Endothelial cell (in vitro differentiated cells): ENCODE measurements around the gene EIF4E3. TPM values are rescaled to one million over a fixed set of nuclear protein-coding genes. Genes with fewer than 3 reads are reported as not detected.

Experiments
- DNase-seq: peaks from one replicate; pipeline ENCODE4 v3.0.0; 2021; ENCODE audit warnings: low spot score
- H3K27ac Mint-ChIP-seq: one replicate; pipeline ENCODE4 v1.8.0; 2021; ENCODE audit warnings: mixed read lengths, inconsistent platforms; ENCODE audit not compliant: unreplicated experiment
- H3K27me3 Mint-ChIP-seq: one replicate; pipeline ENCODE4 v1.8.0; 2021; ENCODE audit warnings: mild to moderate bottlenecking, moderate library complexity, mixed read lengths, inconsistent platforms; ENCODE audit not compliant: unreplicated experiment
- H3K36me3 Mint-ChIP-seq: one replicate; pipeline ENCODE4 v1.8.0; 2021; ENCODE audit warnings: mild to moderate bottlenecking, low read depth, mixed read lengths, inconsistent platforms; ENCODE audit not compliant: unreplicated experiment
- H3K4me1 Mint-ChIP-seq: one replicate; pipeline ENCODE4 v1.8.0; 2021; ENCODE audit warnings: mild to moderate bottlenecking, mixed read lengths, inconsistent platforms; ENCODE audit not compliant: unreplicated experiment
- H3K4me3 Mint-ChIP-seq: one replicate; pipeline ENCODE4 v1.8.0; 2021; ENCODE audit warnings: mild to moderate bottlenecking, mixed read lengths, inconsistent platforms; ENCODE audit not compliant: unreplicated experiment
- H3K9me3 Mint-ChIP-seq: one replicate; pipeline ENCODE4 v1.8.0; 2021; ENCODE audit warnings: mixed read lengths, inconsistent platforms; ENCODE audit not compliant: unreplicated experiment
- total RNA-seq: library from RNA; stranded (reverse); fragmentation: NEBNext Ultra II Directional; extraction: Animal tissue kit (Norgen Biotek cat#: 25700); gene quantifications from one replicate; pipeline ENCODE4 v1.2.1, GENCODE V29; 2021; ENCODE audit not compliant: unreplicated experiment
- TF ChIP-seq, protein P1 (sequence below): fragments of 200-600 bp; sonication (generic); IDR thresholded peaks from one replicate; pipeline ENCODE4 v1.5.0; 2021; ENCODE audit warnings: antibody characterized with exemption; ENCODE audit not compliant: unreplicated experiment

The EIF4E3 gene
- total RNA-seq, 1 donor from 2014 or later = 5.2 TPM

DNA sequence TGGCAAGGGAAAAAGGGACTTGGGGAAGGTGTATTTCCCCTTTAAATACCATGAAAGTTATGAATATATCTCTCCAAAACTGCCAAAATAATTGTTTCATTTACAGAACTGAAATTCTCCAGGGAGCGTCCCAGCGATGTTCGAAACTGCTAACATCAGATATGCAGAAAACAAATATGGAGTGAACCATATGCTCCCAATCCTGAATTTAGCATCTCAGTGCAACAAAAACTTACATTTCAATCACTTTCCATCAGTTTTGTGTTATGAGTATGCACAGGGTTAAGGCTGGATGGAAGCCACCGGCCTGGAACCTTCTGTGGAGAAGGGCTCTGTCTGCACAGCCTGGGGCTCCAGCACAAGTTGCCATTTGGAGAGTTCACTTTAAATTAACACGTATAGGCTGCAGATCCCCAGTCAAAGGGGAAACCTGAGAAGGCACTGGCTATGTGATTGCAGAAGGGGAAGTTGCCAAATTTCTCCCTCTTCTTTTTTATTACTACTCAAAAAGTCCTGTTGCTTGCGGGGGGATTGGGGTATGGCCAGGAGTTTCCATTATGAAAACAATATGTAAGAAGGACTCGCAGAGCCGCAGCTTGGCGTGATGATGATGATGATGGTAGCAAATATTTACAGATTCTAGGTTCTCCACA lies 84.7 kb downstream of the EIF4E3 start:
- no peak for DNase-seq
- H3K4me3 Mint-ChIP-seq = no peak overlapping the region
- H3K9me3 Mint-ChIP-seq = no peaks in the 10 kb centered on the region
- H3K27me3 Mint-ChIP-seq = no peaks in the 10 kb centered on the region
- H3K4me1 Mint-ChIP-seq = peaks cover 13% of the 10 kb centered on the region
- TF ChIP-seq, protein P1, sequence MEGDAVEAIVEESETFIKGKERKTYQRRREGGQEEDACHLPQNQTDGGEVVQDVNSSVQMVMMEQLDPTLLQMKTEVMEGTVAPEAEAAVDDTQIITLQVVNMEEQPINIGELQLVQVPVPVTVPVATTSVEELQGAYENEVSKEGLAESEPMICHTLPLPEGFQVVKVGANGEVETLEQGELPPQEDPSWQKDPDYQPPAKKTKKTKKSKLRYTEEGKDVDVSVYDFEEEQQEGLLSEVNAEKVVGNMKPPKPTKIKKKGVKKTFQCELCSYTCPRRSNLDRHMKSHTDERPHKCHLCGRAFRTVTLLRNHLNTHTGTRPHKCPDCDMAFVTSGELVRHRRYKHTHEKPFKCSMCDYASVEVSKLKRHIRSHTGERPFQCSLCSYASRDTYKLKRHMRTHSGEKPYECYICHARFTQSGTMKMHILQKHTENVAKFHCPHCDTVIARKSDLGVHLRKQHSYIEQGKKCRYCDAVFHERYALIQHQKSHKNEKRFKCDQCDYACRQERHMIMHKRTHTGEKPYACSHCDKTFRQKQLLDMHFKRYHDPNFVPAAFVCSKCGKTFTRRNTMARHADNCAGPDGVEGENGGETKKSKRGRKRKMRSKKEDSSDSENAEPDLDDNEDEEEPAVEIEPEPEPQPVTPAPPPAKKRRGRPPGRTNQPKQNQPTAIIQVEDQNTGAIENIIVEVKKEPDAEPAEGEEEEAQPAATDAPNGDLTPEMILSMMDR = no peak
- H3K27ac Mint-ChIP-seq = no peak overlapping the region
- H3K36me3 Mint-ChIP-seq = no peaks in the 10 kb centered on the region

DNA sequence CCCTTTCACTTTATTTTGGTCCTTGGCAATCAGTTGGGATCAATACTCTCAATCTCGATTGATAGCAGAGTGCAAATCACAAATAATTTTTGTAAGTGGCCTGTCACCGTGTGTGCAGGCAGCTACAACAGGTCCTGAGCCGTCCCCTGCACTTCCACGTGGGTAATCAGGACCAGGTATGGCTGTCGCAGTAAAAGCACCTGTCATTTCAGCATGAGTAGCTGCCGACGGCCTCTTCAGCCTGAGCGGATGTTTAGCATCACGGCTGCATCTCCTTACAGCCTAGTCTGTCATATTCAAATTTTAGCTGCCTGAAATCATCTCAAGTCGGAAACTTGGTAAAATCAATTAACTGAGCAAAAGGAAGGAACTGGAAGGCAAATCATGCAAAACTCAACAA lies 88.7 kb downstream of the EIF4E3 start:
- no peak overlapping the region for H3K4me3 Mint-ChIP-seq
- H3K27ac Mint-ChIP-seq = no peak overlapping the region
- peaks cover 13% of the 10 kb centered on the region for H3K4me1 Mint-ChIP-seq
- peaks cover 5% of the 10 kb centered on the region for H3K36me3 Mint-ChIP-seq
- H3K27me3 Mint-ChIP-seq = no peaks in the 10 kb centered on the region
- DNase-seq = no peak
- H3K9me3 Mint-ChIP-seq = no peaks in the 10 kb centered on the region
- TF ChIP-seq, protein P1 = no peak

DNA sequence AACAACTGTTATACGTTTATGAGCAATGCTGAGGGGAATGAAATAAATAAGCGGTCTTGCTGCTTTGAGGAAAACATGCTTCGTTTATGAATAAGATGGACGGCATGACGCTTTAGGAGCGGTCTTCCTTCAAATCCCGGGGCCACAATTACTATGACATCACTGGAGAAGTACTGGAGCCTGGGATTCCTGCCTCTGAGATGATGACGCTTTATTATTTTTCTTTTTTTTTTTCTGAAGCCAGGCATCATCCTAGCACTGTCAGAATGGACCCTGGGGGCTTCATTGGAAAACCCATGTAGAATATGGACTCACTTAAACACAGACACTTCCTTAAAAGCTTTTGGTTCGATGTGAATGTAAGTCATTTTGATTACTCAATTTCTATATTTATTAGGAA lies 89.2 kb downstream of the EIF4E3 start:
- H3K27me3 Mint-ChIP-seq = peaks cover under 1% of the 10 kb centered on the region
- peaks cover 13% of the 10 kb centered on the region for H3K4me1 Mint-ChIP-seq
- DNase-seq = no peak

DNA sequence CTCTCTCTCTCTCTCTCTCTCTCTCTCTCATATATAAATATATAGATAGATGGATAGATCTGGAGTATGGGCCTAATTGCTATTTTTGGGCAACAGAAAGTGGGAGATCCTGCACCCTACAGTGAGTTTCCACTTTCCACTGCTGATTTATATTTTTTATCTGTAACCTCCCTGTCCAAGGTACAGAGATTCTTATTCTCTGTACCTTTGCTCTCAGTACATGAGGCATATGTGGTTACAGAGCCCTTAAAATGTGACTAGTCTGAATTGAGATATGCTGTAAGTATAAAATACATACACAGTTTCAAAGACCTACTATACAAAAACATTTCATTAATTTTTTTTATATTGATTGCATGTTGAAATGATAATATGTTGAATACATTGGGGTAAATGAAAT lies 90.5 kb downstream of the EIF4E3 start:
- Mint-ChIP-seq H3K9me3 (no peaks in the 10 kb centered on the region), H3K27me3 (peaks cover 3% of the 10 kb centered on the region), H3K4me1 (peaks cover 6% of the 10 kb centered on the region), H3K36me3 (peaks cover 5% of the 10 kb centered on the region), H3K27ac (no peak overlapping the region), H3K4me3 (no peak overlapping the region)
- no peak for DNase-seq
- TF ChIP-seq, protein P1 = no peak

More for the DNA sequence above, 89.2 kb downstream of the EIF4E3 start:
- TF ChIP-seq, protein P1 = no peak
- peaks cover 5% of the 10 kb centered on the region for H3K36me3 Mint-ChIP-seq
- no peak overlapping the region for H3K27ac Mint-ChIP-seq
- no peak overlapping the region for H3K4me3 Mint-ChIP-seq
- no peaks in the 10 kb centered on the region for H3K9me3 Mint-ChIP-seq

DNA sequence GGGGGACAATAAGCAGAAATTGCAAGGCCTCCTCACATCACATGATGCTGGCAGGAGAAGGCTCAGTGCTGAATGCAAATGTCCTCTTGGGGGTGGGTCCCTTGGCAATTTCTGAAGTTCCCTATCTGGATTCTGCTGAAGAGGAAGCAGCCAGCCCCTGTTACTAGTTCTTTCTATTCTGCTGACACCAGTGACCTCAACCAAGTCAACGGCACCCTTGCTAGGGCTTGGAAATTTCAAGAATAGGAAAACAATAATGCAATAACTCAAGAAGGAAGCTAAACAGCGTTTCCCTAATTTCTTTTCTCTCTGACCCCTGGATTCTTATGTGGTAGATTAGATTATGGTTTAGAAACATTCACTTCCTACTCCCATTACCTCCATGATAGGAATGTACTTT lies 95.5 kb downstream of the EIF4E3 start:
- Mint-ChIP-seq H3K4me1 (no peaks in the 10 kb centered on the region), H3K27ac (no peak overlapping the region), H3K27me3 (peaks cover 6% of the 10 kb centered on the region), H3K9me3 (no peaks in the 10 kb centered on the region), H3K36me3 (peaks cover 5% of the 10 kb centered on the region), H3K4me3 (no peak overlapping the region)
- DNase-seq = no peak
- TF ChIP-seq, protein P1 = no peak
